GM18498 (cell line): ENCODE measurements around the gene KAT7.
"Not testable (repeated sequence)": the region's sequence is repeated elsewhere in the genome, so short reads cannot be mapped to it uniquely, and the experiment has no call there.

Experiments
- ATAC-seq: cut with Tn5 transposase; IDR thresholded peaks from one replicate; pipeline ENCODE4 v1.9.1; 2021; ENCODE audit warnings: mild to moderate bottlenecking, moderate library complexity; ENCODE audit not compliant: unreplicated experiment

KAT7 gene

DNA sequence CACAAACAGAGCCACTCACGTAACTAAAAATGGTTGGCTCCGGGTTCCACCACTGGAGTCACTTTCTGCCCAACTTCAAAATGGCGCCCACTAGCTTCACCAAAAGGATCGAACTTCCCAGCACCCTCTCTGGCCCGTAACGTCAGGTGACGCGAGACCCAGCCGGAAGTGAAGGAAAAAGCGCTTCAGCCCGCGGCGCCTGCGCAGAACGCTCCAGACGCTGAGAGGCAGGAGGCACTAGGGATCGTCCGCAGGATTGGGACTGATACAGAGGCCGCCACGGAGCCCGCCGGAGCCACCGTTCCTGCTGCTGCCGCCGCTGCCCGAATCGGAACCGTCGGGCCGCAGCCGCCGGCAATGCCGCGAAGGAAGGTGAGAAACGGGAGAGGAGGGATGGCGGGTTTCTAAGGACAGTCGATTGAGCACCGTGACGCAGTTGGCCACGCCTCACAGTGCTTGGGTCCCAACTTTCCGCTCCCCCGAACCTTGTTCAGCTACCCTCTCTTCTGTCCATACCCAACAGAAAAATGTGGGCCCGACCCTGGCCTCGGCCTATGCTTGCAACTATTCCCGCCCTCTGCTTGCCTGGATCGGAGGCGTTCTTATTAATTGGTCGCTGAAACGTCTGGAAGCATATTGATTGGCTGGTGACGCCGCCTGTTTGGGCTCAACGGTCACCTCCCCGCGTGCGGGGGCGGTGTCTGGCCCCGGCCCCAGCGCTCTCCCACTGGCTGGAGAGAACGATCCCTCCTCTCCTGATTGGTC is at the start of gene KAT7:
TSS of gene KAT7 (plus strand) at position 204 of the 765 bp plus-strand sequence. CDS start at position 358, 154 bp downstream.
- ATAC-seq: peak; percentile 94

DNA sequence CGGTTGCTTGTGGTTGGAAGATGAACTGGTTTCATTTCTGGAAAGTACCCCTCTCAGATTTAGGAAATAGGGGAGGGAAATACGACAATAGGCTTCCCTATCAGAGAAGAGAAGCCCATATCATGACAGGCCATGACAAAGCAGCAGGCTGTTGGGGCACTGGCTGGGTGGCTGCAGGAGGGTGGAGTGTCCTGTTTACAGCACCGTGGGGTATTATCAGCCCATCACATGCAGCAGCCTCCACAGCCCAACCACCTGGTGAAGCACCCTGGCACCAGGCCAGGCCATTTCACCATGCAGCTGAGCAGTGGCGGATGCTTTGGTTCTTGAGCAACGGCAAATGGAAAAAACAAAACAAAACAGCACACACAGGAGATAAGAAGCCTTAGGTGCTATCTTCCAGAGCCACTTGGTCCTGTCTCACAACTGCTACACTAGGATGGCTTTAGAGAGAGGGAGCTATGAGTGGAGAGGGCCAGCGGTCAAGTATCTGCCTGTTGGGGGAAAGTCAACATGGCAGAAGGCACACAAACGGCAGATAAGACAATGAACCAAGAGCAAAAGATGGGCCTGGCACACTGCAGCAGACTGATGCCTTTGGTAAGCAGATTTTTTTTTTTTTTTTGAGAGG is 48.7 kb upstream of the KAT7 start:
- peak; percentile 62 for ATAC-seq

GRCh38 chr17:49741009-49741691 is 47.3 kb upstream of the KAT7 start:
- ATAC-seq: peak; percentile 34

- no peak for ATAC-seq
Measured at GRCh38 chr17:49741692-49742076, 46.8 kb upstream of the KAT7 start.

- ATAC-seq: no peak
Measured at GRCh38 chr17:49742166-49742638, 46.3 kb upstream of the KAT7 start.

GRCh38 chr17:49745175-49746139 is 43.0 kb upstream of the KAT7 start:
- no peak for ATAC-seq

- peak; percentile 54 for ATAC-seq
Measured at GRCh38 chr17:49746791-49747490, 41.5 kb upstream of the KAT7 start.

DNA sequence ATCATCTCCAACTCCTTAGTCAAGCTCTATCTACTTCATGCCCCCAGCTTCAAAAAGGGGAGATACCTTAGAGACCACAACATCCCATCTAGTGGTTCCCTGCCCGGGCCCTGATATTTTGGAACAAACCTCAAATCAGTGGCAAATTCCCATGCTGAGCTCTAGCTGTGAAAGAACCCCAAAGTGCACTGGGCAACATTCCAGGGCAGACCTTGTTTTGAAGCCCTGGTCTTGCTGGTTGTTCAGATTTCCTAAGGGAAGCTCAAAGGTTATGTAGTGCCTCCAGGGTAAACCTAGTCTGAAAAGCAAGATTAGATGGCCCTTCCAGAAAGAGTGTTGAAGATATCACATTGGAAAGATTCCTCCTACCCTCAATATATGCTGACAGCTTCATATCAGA is 40.8 kb upstream of the KAT7 start:
- ATAC-seq: no peak

DNA sequence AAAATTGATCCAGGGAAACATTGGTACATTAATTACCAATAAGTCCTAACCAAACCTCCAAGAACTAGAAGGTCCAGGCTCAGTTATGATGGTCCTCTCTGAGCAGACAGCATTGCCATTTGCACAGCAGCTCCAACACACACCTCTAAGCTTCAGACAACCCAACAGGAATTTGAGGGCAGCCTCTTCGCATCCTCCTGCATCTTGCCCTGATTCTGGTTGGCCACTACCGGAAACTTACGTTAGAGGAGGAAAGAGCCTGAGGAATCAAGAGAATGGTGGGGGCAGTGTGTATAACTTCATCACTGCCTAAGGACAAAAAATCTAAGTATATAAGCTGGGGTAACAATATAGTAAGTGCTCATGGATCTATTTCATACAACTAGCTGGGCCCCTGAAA is 40.3 kb upstream of the KAT7 start:
- ATAC-seq: no peak

- peak; percentile 83 for ATAC-seq
Measured at GRCh38 chr17:49748791-49749190, 39.7 kb upstream of the KAT7 start.

- no peak for ATAC-seq
Measured at GRCh38 chr17:49749730-49750129, 38.8 kb upstream of the KAT7 start.

GRCh38 chr17:49752508-49752907 is 36.0 kb upstream of the KAT7 start:
- no peak for ATAC-seq

- ATAC-seq: no peak
Measured at GRCh38 chr17:49753959-49754391, 34.5 kb upstream of the KAT7 start.

- ATAC-seq: no peak
Measured at GRCh38 chr17:49755663-49756283, 32.7 kb upstream of the KAT7 start.

DNA sequence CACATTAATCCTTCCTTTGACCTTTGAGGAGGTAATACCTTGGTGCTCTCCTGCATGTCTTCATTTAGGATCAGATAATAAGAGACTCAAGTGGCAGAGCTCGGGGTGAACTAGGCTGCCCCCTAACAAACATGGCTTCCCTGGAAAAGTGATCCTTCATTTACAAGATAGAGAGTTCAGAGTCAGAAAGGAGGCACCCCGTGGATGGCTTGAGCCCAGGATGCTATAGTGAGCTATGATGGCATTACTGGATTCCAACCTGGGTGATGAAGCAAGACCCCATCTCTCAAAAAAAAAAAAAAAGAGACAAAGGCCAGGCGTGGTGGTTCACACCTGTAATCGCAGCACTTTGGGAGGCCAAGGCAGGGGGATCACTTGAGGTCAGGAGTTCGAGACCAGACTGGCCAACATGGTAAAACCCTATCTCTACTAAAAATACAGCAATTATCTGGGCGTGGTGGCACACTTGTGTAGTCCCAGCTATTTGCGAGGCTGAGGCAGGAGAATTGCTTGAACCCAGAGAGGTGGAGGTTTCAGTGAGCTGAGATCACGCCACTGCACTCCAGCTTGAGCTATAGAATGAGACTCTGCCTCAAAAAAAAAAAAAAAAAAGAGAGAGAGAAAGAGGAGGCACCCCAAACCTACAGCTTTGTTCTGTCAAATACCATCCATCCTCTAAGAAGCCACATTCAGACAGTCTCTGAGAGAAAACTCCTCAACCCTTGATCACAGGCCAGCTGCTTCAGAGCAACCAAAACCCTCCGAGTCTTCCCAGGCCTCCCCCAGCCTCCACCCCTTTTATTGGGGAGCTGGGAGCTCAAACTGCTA is 31.9 kb upstream of the KAT7 start:
- no peak for ATAC-seq

- no peak for ATAC-seq
Measured at GRCh38 chr17:49757151-49757777, 31.2 kb upstream of the KAT7 start.

GRCh38 chr17:49758464-49759010 is 29.9 kb upstream of the KAT7 start:
- ATAC-seq: not testable (repeated sequence)

- ATAC-seq: no peak
Measured at GRCh38 chr17:49759203-49759602, 29.3 kb upstream of the KAT7 start.
